Smooth muscle cell (in vitro differentiated cells): ENCODE data around the gene DLGAP4. TPM values are rescaled to one million over a fixed set of nuclear protein-coding genes. Genes with fewer than 3 reads are reported as not detected.

Experiments used
- DNase-seq: peaks from one replicate; lab custom pipeline; 2025; ENCODE audit not compliant: unreplicated experiment; lab: John Stamatoyannopoulos, UW
- H2AFZ ChIP-seq: fragments of 200-600 bp; sonication (generic); 2 replicates; pipeline ENCODE4 v1.6.0; 2016; ENCODE audit warnings: antibody characterized with exemption, low read depth, mild to moderate bottlenecking
- H3F3A ChIP-seq: fragments of 200-600 bp; sonication (generic); 2 replicates; pipeline ENCODE4 v1.6.0; 2017; ENCODE audit warnings: antibody characterized with exemption, low read depth
- H3K27ac ChIP-seq: fragments of 200-600 bp; sonication (generic); 2 replicates; pipeline ENCODE4 v1.5.1; 2016; ENCODE audit warnings: low read depth, mild to moderate bottlenecking
- H3K27me3 ChIP-seq: fragments of 200-600 bp; sonication (generic); 2 replicates; pipeline ENCODE4 v1.6.1; 2016; ENCODE audit warnings: low read depth, mild to moderate bottlenecking
- H3K36me3 ChIP-seq: fragments of 200-600 bp; sonication (generic); 2 replicates; pipeline ENCODE4 v1.5.1; 2016; ENCODE audit warnings: low read depth
- H3K4me1 ChIP-seq: fragments of 200-600 bp; sonication (generic); 2 replicates; pipeline ENCODE4 v1.5.1; 2016; ENCODE audit warnings: low read depth
- H3K4me2 ChIP-seq: fragments of 200-600 bp; sonication (generic); 2 replicates; pipeline ENCODE4 v1.6.0; 2016; ENCODE audit warnings: mild to moderate bottlenecking
- H3K4me3 ChIP-seq: fragments of 200-600 bp; sonication (generic); 2 replicates; pipeline ENCODE4 v1.5.1; 2016; ENCODE audit warnings: mild to moderate bottlenecking
- H3K79me2 ChIP-seq: fragments of 200-600 bp; sonication (generic); 2 replicates; pipeline ENCODE4 v1.6.0; 2016; ENCODE audit warnings: low read depth, mild to moderate bottlenecking
- H3K9ac ChIP-seq: fragments of 200-600 bp; sonication (generic); 2 replicates; pipeline ENCODE4 v1.6.0; 2016; ENCODE audit warnings: low read depth
- H3K9me3 ChIP-seq: fragments of 200-600 bp; sonication (generic); replicated peaks from 2 replicates; pipeline ENCODE4 v1.5.1; 2016; ENCODE audit warnings: low read depth
- H4K20me1 ChIP-seq: fragments of 200-600 bp; sonication (generic); 2 replicates; pipeline ENCODE4 v1.6.0; 2016; ENCODE audit warnings: low read depth
- CTCF ChIP-seq: fragments of 200-600 bp; sonication (generic); IDR thresholded peaks from 2 replicates; pipeline ENCODE4 v1.5.1; 2017; ENCODE audit warnings: borderline replicate concordance, mild to moderate bottlenecking, antibody characterized with exemption; ENCODE audit not compliant: insufficient read depth, poor library complexity, severe bottlenecking
- WGBS: methylation state at CpG from one replicate; pipeline ENCODE4 v1.1.7; 2016; ENCODE audit warnings: low lambda C conversion rate; 5-methylcytosine and 5-hydroxymethylcytosine counted together
- polyA plus RNA-seq: library from polyadenylated mRNA; unstranded; fragments of >200 nt; fragmentation: Nextera tagmentation; extraction: Ambion mirVana; gene quantifications from 2 replicates; pipeline ENCODE4 v1.2.1, GENCODE V29; 2016
- total RNA-seq: library from RNA; depleted of rRNA; stranded (reverse); fragments of >200 nt; gene quantifications from 2 replicates; pipeline ENCODE4 v1.2.3, GENCODE V29; 2014

DLGAP4 gene
- total and polyA plus RNA-seq, 2 experiments from 2014 or later, result 86.8 to 102 TPM

- TF ChIP-seq CTCF, result no peak
- Histone ChIP-seq H3K9ac (no peak overlapping the region), H3K27ac (no peak overlapping the region), H3K9me3 (no peaks in the 10 kb centered on the region), H3K36me3 (no peaks in the 10 kb centered on the region), H3K4me2 (no peak overlapping the region), H3F3A (no peaks in the 10 kb centered on the region), H3K79me2 (no peaks in the 10 kb centered on the region), H3K4me1 (no peaks in the 10 kb centered on the region), H4K20me1 (no peaks in the 10 kb centered on the region), H2AFZ (no peak overlapping the region), H3K27me3 (peaks cover 4% of the 10 kb centered on the region), H3K4me3 (no peak overlapping the region)
- no peak for DNase-seq
- 90% methylated on average over 15 of the region's 15 CpGs for WGBS
These were observed 65.1 kb downstream of the DLGAP4 start for GRCh38 chr20:36370991-36371790.

- Histone ChIP-seq H3K9ac (no peak overlapping the region), H3K27me3 (peaks cover 4% of the 10 kb centered on the region), H3K4me1 (no peaks in the 10 kb centered on the region), H2AFZ (no peak overlapping the region), H3K27ac (no peak overlapping the region), H3K4me2 (no peak overlapping the region), H3F3A (no peaks in the 10 kb centered on the region), H3K79me2 (no peaks in the 10 kb centered on the region), H3K9me3 (no peaks in the 10 kb centered on the region), H4K20me1 (no peaks in the 10 kb centered on the region), H3K4me3 (no peak overlapping the region), H3K36me3 (no peaks in the 10 kb centered on the region)
- WGBS, result 84% methylated on average over 7 of the region's 7 CpGs
- TF ChIP-seq CTCF, result no peak
- DNase-seq, result no peak
These were observed 66.5 kb downstream of the DLGAP4 start for GRCh38 chr20:36372666-36373065.

- Histone ChIP-seq H3K27me3 (peaks cover 4% of the 10 kb centered on the region), H3K4me1 (no peaks in the 10 kb centered on the region), H3K9me3 (no peaks in the 10 kb centered on the region), H3K27ac (no peak overlapping the region), H3K4me3 (no peak overlapping the region), H3K9ac (no peak overlapping the region), H2AFZ (no peak overlapping the region), H3F3A (no peaks in the 10 kb centered on the region), H4K20me1 (no peaks in the 10 kb centered on the region), H3K4me2 (no peak overlapping the region), H3K36me3 (no peaks in the 10 kb centered on the region), H3K79me2 (no peaks in the 10 kb centered on the region)
- 79% methylated on average over 1 of the region's 1 CpG for WGBS
- no peak for DNase-seq
- no peak for TF ChIP-seq CTCF
These were observed 67.0 kb downstream of the DLGAP4 start for GRCh38 chr20:36373089-36373488.

DNA sequence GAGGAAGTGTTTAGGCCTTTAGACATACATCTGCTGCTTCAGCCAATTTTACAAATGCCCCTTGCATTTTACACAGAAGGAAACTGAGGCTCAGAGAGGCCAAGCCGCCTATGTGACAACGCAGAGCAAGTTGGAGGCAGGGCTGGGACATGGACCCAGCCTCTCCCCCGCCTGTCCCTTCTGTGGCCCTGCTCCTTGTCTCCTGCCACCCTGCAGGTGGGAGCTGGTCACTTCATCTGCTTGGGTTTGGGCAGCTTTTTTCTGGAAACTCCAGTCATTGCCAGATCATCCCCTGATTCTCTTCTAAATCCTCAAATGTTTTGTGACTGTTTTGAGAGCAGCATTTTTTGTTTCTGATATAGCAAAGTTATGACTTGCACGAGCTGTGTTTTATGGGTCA, 68.9 kb downstream of the DLGAP4 start:
- TF ChIP-seq CTCF, result no peak
- H3K9ac ChIP-seq, result no peak overlapping the region
- no peaks in the 10 kb centered on the region for H3K4me1 ChIP-seq
- no peaks in the 10 kb centered on the region for H4K20me1 ChIP-seq
- no peak overlapping the region for H2AFZ ChIP-seq
- H3K4me3 ChIP-seq, result no peak overlapping the region
- no peak for DNase-seq
- no peaks in the 10 kb centered on the region for H3K9me3 ChIP-seq
- no peak overlapping the region for H3K4me2 ChIP-seq
- H3K27ac ChIP-seq, result no peak overlapping the region
- WGBS, result 74% methylated on average over 4 of the region's 4 CpGs
- no peaks in the 10 kb centered on the region for H3K79me2 ChIP-seq
- no peaks in the 10 kb centered on the region for H3F3A ChIP-seq
- H3K36me3 ChIP-seq, result no peaks in the 10 kb centered on the region
- H3K27me3 ChIP-seq, result peaks cover 4% of the 10 kb centered on the region
